LHCN-M2 (cell line): ENCODE measurements around the gene CD93. TPM values are rescaled to one million over a fixed set of nuclear protein-coding genes. Genes with fewer than 3 reads are reported as not detected.

Source experiments
- DNase-seq: peaks from one replicate; pipeline ENCODE4 v3.0.0-alpha.2; 2012; ENCODE audit warnings: low read depth
- total RNA-seq: library from RNA; depleted of rRNA; stranded (reverse); fragments of >200 nt; gene quantifications from 2 replicates; pipeline ENCODE4 v1.2.3, GENCODE V29; 2014; rRNA removed

CD93 gene
- total RNA-seq, 1 experiment from 2014 or later = not detected

GRCh38 chr20:23036371-23036770, 49.8 kb downstream of the CD93 start:
- no peak for DNase-seq

- no peak for DNase-seq
These were observed 50.4 kb downstream of the CD93 start for GRCh38 chr20:23035731-23036130.

- no peak for DNase-seq
These were observed 51.1 kb downstream of the CD93 start, which contains the start of gene SSTR4 for GRCh38 chr20:23034721-23035671. TSS of gene SSTR4 (plus strand) at chr20:23035312. CDS start at chr20:23035484, 172 bp downstream.

GRCh38 chr20:23033918-23034317, 52.2 kb downstream of the CD93 start:
- no peak for DNase-seq

GRCh38 chr20:23032750-23033078, 53.4 kb downstream of the CD93 start:
- no peak for DNase-seq

GRCh38 chr20:23032056-23032749, 53.9 kb downstream of the CD93 start:
- no peak for DNase-seq

- DNase-seq = no peak
These were observed 54.8 kb downstream of the CD93 start for GRCh38 chr20:23031346-23031745.

Other genes starting within 250 kb of the CD93 start
- not detected in 2 replicates for gene SSTR4, start 51.0 kb downstream of the CD93 start, total RNA-seq
- gene THBD, start 36.7 kb downstream of the CD93 start, total RNA-seq = 16.8 and 17.4 TPM in 2 replicates